Stimulated activated CD4-positive, alpha-beta T cell treated with anti-CD3 and anti-CD28 coated beads, Interleukin-12 subunit alpha, Interleukin-12 subunit beta, amount 100 ng/mL, for 4 hours (primary cell): Measurements from ENCODE around the gene CD53.
"Not testable (repeated sequence)": the region's sequence is repeated elsewhere in the genome, so short reads cannot be mapped to it uniquely, and the experiment has no call there.

Source experiments
- DNase-seq: peaks from one replicate; pipeline ENCODE4 v3.0.0-alpha.2; 2020

The CD53 gene

DNA sequence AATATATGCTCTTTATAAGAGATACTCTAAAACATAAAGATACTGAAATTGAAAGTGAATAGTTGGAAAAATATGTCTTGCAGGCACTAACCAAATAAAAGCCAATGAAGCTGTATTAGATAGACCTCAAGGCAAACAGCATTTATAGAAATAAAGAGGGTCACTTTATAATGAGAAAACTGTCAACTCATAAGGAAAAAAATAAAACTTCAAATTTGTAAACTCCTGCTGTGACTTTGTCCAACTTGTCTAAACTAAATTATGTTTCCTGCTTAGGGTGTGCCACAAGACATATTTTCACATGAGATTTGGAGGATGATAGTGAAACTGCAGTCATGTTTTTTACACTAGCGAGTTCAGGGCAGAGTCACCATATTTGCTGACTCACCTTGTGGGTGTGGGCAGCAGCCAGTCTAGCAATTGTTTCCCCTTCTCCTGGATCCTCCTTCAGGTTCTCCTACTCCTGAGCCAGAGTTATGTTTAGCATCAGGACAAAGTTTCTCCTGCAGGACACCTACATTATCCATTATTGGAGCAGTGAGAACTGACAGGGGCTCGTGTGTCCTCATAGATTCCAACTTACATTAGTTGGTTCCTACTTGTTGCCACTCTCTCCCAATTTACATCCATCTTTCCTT lies 43.8 kb downstream of the CD53 start:
- DNase-seq: no peak

DNA sequence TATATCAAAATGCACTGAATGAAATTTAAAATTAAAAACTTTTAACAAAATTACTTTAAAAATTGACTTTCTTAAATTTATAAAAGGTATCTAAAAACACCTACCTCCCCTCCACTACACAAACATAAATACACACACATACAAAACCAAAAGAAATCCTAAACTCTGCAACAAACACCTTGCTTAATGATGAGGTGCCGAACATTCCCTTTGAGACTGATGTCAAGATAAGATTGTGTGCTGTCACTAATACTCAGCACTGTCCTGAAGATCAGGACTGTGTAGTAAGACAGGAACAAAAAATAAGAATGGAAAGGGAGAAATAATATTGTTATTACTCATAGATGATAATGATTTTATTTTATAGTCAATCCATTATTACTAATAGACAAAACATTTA lies 45.1 kb downstream of the CD53 start:
- no peak for DNase-seq

GRCh38 chr1:110921953-110922352 lies 49.0 kb downstream of the CD53 start:
- no peak for DNase-seq

GRCh38 chr1:110927484-110928075 lies 54.6 kb downstream of the CD53 start:
- DNase-seq: no peak

- no peak for DNase-seq
These were observed 55.2 kb downstream of the CD53 start for GRCh38 chr1:110928191-110928590.

GRCh38 chr1:110928904-110929303 lies 56.0 kb downstream of the CD53 start:
- DNase-seq: no peak

DNA sequence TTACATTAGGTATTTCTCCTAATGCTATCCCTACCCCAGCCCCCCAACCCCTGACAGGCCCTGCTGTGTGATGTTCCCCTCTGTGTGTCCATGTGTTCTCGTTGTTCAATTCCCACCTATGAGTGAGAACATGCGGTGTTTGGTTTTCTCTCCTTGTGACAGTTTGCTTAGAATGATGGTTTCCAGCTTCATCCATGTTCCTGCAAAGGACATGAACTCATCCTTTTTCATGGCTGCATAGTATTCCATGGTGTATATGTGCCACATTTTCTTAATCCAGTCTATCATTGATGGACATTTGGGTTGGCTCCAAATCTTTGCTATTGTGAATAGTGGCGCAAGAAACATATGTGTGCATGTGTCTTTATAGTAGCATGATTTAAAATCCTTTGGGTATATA lies 58.1 kb downstream of the CD53 start:
- DNase-seq: not testable (repeated sequence)

GRCh38 chr1:110936567-110936966 lies 63.6 kb downstream of the CD53 start:
- no peak for DNase-seq

GRCh38 chr1:110944806-110945205 lies 71.9 kb downstream of the CD53 start:
- DNase-seq: no peak

DNA sequence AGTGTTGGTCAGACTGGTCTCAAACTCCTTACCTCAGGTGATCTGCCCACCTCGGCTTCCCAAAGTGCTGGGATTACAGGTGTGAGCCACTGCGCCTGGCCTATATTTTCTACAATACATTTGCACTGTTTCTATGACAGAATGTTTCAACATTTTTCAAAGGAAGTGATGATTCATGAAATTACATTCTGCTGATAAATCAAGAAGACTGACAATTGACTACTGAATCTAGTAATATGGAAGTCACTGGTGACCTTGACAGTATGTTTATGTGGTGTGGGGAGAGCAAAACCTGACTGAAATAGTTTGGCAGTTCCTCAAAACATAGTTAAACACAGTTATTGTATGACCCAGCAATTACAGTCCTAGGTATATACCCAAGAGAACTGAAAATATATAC lies 72.7 kb downstream of the CD53 start:
- no peak for DNase-seq

DNA sequence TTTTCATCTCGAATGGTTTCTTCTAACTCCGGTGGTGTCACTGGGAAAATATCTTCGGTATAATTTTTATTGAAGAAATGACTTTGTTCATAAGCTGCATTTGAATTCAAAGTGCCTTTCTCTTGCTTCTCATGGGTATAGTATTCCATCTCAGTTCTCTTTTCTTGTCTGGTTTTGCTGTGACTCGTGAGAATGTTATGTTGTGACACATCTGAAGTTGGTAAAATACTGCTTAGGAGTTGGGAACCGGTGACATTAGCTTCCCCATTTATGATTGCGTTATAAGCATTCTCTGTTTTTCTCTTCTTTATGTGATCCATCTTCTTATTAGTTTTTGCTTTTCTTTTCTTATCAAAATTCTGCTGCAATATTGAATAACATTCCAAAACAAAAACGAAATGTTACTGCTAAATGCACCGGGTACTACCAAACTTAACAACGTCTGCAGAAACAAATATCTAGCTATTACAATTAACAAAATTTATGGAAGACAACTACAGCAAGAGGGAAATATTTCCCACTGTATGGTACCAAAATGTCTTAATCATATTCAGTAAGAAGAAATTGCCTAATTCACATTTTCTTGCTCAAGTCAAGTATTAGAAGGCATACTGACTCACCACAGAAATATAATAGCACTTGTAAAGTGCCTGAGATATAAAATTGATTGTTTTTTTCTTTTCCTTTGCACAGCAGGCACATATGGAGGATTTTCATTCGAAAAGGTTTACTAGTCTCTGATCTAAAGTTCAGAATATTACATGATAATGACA lies 75.3 kb downstream of the CD53 start:
- DNase-seq: no peak
